ENCODE data around the gene UNC13D. TPM values are rescaled to one million over a fixed set of nuclear protein-coding genes. Genes with fewer than 3 reads are reported as not detected.

Gene UNC13D
- total and polyA plus RNA-seq, 2 of the 4 experiments (the other 2 are of a cell fraction) = under 0.01 to 0.31 TPM

DNA sequence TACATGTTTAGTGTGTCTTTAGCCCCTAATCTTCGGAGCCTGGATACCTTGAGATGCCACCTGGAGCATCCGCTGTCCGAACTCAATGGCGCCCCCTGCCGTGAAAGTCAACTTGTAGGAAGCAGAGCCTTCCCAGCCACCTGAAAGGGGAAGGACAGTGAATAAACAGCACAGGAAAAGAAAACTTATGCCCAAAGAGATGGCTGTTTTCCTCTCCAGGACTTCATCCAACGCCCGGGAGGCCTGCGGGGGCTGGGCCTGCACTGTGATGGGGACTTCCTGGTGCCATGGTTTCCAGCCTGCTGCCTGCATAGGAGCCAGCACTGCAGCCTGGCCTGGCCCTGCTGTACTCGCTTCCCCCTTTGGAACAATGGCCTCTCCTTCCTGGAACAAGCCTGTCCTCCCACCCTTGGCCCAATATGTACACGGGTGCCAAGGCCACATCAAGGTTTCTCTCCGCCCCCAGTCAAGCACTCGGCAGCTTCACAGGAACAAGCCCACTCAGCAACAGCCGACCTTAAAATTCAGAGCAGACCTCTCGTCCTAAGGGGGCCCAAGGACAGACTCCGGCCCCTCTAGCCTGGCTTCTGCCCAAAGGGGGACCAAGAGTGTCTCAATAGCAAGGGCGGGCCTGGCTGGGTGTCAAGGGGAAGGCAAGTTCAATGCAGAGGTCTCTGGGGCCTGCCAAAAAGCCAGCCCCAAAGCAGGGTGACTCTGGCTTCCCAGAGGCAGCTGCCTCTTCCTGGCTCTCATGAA, 4.5 kb upstream of the UNC13D start:
- no peak overlapping the region for H3K4ac ChIP-seq (ENCODE audit: low read depth, low read length)
- no peak overlapping the region for H3K18ac ChIP-seq (ENCODE audit: low read depth, low read length)
- no peak overlapping the region for H3K14ac ChIP-seq (replicated peaks; ENCODE audit: low read depth, low read length)
- 0 out of 2 replicates have a peak, but pooled peaks cover 4% of the 10 kb centered on the region for H3K9me1 ChIP-seq (ENCODE audit: insufficient read depth, low read length)
- no peak overlapping the region for H2AK9ac ChIP-seq (replicated peaks; ENCODE audit: low read depth, low read length, poor library complexity)
- H3K4me3 ChIP-seq (ENCODE audit: insufficient read depth, low read depth, low read length) = no peak overlapping the region
- DNase-seq = peak; percentile 32
- no peak overlapping the region for H2AFZ ChIP-seq (replicated peaks; ENCODE audit: low read length, poor library complexity)
- no peak overlapping the region for H4K8ac ChIP-seq (ENCODE audit: low read depth in 2 of 2, low read length in 2 of 2)
- H2AK5ac ChIP-seq (ENCODE audit: low read depth, low read length) = no peak overlapping the region; the same call in 1 of the 2 replicates
- H3K23ac ChIP-seq (ENCODE audit: low read depth, low read length) = no peak overlapping the region
- H3K9me3 ChIP-seq (ENCODE audit: control insufficient read depth, insufficient read depth, low read length) = no peaks in the 10 kb centered on the region
- peak; percentile 37 for TF ChIP-seq SMC3 (IDR thresholded peaks at IDR 0.05; ENCODE audit: low read depth, low read length)
- peak; percentile 32; the same call in 1 of the 2 replicates for TF ChIP-seq RAD21 (IDR thresholded peaks at IDR 0.05; ENCODE audit: low read length)
- no peak for TF ChIP-seq MXI1 (IDR thresholded peaks at IDR 0.05; ENCODE audit: borderline replicate concordance, low read depth, low read length)
- TF ChIP-seq, protein P1, sequence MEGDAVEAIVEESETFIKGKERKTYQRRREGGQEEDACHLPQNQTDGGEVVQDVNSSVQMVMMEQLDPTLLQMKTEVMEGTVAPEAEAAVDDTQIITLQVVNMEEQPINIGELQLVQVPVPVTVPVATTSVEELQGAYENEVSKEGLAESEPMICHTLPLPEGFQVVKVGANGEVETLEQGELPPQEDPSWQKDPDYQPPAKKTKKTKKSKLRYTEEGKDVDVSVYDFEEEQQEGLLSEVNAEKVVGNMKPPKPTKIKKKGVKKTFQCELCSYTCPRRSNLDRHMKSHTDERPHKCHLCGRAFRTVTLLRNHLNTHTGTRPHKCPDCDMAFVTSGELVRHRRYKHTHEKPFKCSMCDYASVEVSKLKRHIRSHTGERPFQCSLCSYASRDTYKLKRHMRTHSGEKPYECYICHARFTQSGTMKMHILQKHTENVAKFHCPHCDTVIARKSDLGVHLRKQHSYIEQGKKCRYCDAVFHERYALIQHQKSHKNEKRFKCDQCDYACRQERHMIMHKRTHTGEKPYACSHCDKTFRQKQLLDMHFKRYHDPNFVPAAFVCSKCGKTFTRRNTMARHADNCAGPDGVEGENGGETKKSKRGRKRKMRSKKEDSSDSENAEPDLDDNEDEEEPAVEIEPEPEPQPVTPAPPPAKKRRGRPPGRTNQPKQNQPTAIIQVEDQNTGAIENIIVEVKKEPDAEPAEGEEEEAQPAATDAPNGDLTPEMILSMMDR (conservative IDR thresholded peaks at IDR 0.05; ENCODE audit: low read depth, low read length) = peak; percentile 59
- no peak for TF ChIP-seq CEBPB (IDR thresholded peaks at IDR 0.05; ENCODE audit: low read depth, low read length)
- ChIA-PET CTCF (no interaction called here), POLR2A (ENCODE audit: unreplicated experiment) (no interaction called here)
- H3K27me3 ChIP-seq (ENCODE audit: control insufficient read depth, insufficient read depth, low read length) = no peaks in the 10 kb centered on the region
- intact Hi-C loops (cut with micrococcal nuclease) (no loop called here), dilution Hi-C loops (cut with HindIII; ENCODE audit: low sequenced_read_pairs, unreplicated experiment) (no loop called here), in situ Hi-C loops (cut with MboI; ENCODE audit: low sequenced_read_pairs) (no loop called here)
- WGBS, 2 experiments (ENCODE audit: extremely low coverage in 2 of 2, insufficient read length in 1 of 2) = 80% methylated on average over 2 of the region's 16 CpGs; no CpG with 5 or more reads in 1 of the 2 experiments
- H3K4me1 ChIP-seq (ENCODE audit: control insufficient read depth, insufficient read depth, low read length) = peaks cover 10% of the 10 kb centered on the region
- no peak overlapping the region for H4K5ac ChIP-seq (ENCODE audit: low read depth, low read length)
- peaks cover 6 to 18% of the 10 kb centered on the region in 2 experiments; a peak in 3 of 4 replicates for H3K79me1 ChIP-seq (ENCODE audit: low read depth in 1 of 2, low read length in 2 of 2)
- no peak overlapping the region for H2BK120ac ChIP-seq (ENCODE audit: low read depth, low read length)
- no peak for ATAC-seq (ENCODE audit: low read depth)
- peaks cover 7% of the 10 kb centered on the region for H4K20me1 ChIP-seq (ENCODE audit: insufficient read depth, low read length)
- H3K36me3 ChIP-seq (ENCODE audit: control insufficient read depth, insufficient read depth, low read length) = peaks cover 52% of the 10 kb centered on the region
- H2BK15ac ChIP-seq (ENCODE audit: low read depth, low read length) = no peak overlapping the region
- no peak overlapping the region for H2BK20ac ChIP-seq (ENCODE audit: low read depth, low read length)
- H3K4me2 ChIP-seq (ENCODE audit: low read depth, low read length) = no peak overlapping the region
- H3K9ac ChIP-seq (ENCODE audit: low read depth, low read length) = no peak overlapping the region
- H3K27ac ChIP-seq (ENCODE audit: insufficient read depth, low read length) = no peak overlapping the region
- H3K56ac ChIP-seq (ENCODE audit: extremely low read depth, insufficient read depth, low read length) = no peak overlapping the region
- BruUV-seq (replicated peaks) = no TSS peak
- H4K91ac ChIP-seq (ENCODE audit: insufficient read depth, low read depth, low read length) = no peak overlapping the region
- H2BK5ac ChIP-seq (ENCODE audit: low read depth, low read length, poor library complexity, severe bottlenecking) = no peak overlapping the region

Measured in IMR-90 (cell line).